Measurements from ENCODE around the gene LIG4. TPM values are rescaled to one million over a fixed set of nuclear protein-coding genes. Genes with fewer than 3 reads are reported as not detected.

LIG4 gene
- total RNA-seq, result 10 to 100 TPM; 10.9 to 16.8 (median 13.2) TPM

DNA sequence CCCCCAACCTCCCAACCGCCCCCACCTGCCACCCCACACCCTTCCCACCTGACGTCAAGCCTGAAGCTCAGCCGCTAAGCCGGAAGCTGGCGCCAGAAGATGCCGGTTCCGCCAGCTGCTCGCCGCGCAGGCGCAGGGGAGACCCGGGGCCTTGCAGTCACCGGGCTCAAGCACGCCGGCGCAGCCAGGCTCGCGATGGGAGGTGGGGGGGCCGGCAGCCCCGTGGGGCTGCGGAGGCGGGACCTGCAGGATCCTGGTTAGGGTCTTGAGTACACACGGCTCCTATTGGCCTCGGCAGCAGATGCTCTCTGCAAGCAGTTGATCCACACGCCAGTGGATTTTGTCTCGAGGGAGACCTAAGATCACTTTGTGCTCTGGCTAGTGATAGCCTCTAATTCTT lies at the start of gene LIG4:
LIG4 (minus strand) TSS at position 101 of the 400 bp plus-strand sequence. CDS start 4,268 bp downstream, outside the sequence.
- DNase-seq (ENCODE audit: extremely low spot score), result peak; percentile 94
- H3K4me3 ChIP-seq, result peak within 1 kb of the TSS; percentile 54 to 63 (median 56)
- H3K27ac ChIP-seq (replicated peaks in 1 of 4), result peak within 1 kb of the TSS; percentile 72 to 76 (median 76)
- H3K4me1 ChIP-seq, result peaks cover 30 to 49% (median 48%) of the 10 kb centered on the region in 4 donors
- 0% methylated on average over 11 of the region's 26 CpGs for WGBS
- H3K9me3 ChIP-seq, result no peaks in the 10 kb centered on the region
- intact Hi-C loops (cut with DNase I), result no loop called here
- H3K27me3 ChIP-seq, result no peaks in the 10 kb centered on the region
- TF ChIP-seq, protein P1, sequence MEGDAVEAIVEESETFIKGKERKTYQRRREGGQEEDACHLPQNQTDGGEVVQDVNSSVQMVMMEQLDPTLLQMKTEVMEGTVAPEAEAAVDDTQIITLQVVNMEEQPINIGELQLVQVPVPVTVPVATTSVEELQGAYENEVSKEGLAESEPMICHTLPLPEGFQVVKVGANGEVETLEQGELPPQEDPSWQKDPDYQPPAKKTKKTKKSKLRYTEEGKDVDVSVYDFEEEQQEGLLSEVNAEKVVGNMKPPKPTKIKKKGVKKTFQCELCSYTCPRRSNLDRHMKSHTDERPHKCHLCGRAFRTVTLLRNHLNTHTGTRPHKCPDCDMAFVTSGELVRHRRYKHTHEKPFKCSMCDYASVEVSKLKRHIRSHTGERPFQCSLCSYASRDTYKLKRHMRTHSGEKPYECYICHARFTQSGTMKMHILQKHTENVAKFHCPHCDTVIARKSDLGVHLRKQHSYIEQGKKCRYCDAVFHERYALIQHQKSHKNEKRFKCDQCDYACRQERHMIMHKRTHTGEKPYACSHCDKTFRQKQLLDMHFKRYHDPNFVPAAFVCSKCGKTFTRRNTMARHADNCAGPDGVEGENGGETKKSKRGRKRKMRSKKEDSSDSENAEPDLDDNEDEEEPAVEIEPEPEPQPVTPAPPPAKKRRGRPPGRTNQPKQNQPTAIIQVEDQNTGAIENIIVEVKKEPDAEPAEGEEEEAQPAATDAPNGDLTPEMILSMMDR (IDR thresholded peaks at IDR 0.05), result no peak
- TF ChIP-seq EP300 (IDR thresholded peaks at IDR 0.05) (no peak), POLR2AphosphoS5 (IDR thresholded peaks at IDR 0.05) (peak; percentile 52 to 92), POLR2A (IDR thresholded peaks at IDR 0.05; ENCODE audit: low read depth) (no peak)
- peaks cover 0 to 7% (median 7%) of the 10 kb centered on the region in 4 donors for H3K36me3 ChIP-seq

DNA sequence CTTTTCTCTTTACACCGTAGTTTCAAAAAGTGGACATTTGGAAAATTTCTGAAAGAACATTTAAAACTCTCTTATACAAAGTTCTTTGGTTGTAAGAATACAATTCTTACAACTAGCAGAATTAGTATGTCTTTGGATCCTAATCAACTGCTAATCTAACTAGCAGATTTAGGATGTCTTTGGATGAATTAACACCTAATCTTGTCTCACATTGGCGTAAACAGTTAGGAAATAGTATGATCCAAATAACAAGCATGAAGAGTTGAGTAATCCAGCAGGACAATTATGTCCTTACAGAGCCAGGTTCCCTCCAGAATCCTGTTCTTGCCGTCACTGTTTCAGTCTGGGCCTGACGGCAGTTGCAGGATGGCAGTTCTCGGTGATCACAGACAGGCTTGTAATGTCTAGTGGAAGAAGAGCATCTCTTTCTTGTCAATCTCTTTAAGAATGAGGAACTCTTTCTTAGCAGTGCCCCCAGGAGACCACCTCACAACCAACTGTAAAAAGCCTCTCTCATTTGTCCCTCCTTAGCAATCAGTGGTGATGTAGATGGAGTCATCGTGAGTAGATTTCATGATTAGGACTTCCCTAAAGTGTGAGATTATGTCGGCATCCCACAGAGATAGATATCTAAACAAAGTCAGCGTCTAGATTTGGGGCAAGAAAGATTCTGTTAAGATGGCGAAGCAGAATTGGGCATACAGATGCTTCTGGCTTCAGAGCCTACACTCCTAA lies 48.5 kb upstream of the LIG4 start:
- Histone ChIP-seq H3K27me3 (no peaks in the 10 kb centered on the region), H3K27ac (replicated peaks in 1 of 4) (no peak overlapping the region), H3K4me1 (peaks cover 0 to under 1% (median 0%) of the 10 kb centered on the region in 4 donors), H3K36me3 (peaks cover 0 to 10% (median 3%) of the 10 kb centered on the region in 4 donors), H3K4me3 (no peak overlapping the region), H3K9me3 (no peaks in the 10 kb centered on the region)
- TF ChIP-seq POLR2A (IDR thresholded peaks at IDR 0.05; ENCODE audit: low read depth), result no peak
- TF ChIP-seq, protein P1 (IDR thresholded peaks at IDR 0.05), result no peak
- TF ChIP-seq EP300 (IDR thresholded peaks at IDR 0.05), result no peak
- no peak for TF ChIP-seq POLR2AphosphoS5 (IDR thresholded peaks at IDR 0.05)
- intact Hi-C loops (cut with DNase I), result no loop called here
- 91% methylated on average over 9 of the region's 9 CpGs for WGBS
- no peak for DNase-seq (ENCODE audit: extremely low spot score)

DNA sequence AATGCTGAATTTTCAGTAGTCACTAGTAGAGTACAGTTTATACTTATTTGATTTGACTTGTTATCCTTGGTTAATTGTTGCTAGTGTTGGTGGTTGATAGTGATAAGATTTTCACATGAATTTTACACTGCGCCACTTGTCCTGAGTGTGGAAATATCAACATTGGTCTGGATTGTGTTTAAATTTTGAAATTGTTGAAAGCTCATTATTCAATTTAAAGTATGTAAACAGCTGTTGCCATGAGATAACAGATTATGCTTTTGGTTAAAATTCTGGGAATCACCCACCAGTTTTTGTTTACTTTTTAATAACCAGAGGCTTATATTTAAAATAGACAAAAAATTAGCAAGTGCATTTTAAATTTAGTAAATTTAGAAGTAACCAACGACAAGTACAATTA lies 41.9 kb upstream of the LIG4 start:
- intact Hi-C loops (cut with DNase I), result no loop called here
- H3K27ac ChIP-seq (replicated peaks in 1 of 4), result no peak overlapping the region
- TF ChIP-seq, protein P1 (IDR thresholded peaks at IDR 0.05), result no peak
- TF ChIP-seq POLR2AphosphoS5 (IDR thresholded peaks at IDR 0.05) (no peak), EP300 (IDR thresholded peaks at IDR 0.05) (no peak), POLR2A (IDR thresholded peaks at IDR 0.05; ENCODE audit: low read depth) (no peak)
- H3K9me3 ChIP-seq, result no peaks in the 10 kb centered on the region
- H3K4me3 ChIP-seq, result no peak overlapping the region
- peaks cover 0 to 4% (median 0%) of the 10 kb centered on the region in 4 donors for H3K36me3 ChIP-seq
- 40% methylated on average over 2 of the region's 2 CpGs for WGBS
- H3K4me1 ChIP-seq, result peaks cover 0 to 8% (median 0%) of the 10 kb centered on the region in 4 donors
- no peak for DNase-seq (ENCODE audit: extremely low spot score)
- no peaks in the 10 kb centered on the region for H3K27me3 ChIP-seq

DNA sequence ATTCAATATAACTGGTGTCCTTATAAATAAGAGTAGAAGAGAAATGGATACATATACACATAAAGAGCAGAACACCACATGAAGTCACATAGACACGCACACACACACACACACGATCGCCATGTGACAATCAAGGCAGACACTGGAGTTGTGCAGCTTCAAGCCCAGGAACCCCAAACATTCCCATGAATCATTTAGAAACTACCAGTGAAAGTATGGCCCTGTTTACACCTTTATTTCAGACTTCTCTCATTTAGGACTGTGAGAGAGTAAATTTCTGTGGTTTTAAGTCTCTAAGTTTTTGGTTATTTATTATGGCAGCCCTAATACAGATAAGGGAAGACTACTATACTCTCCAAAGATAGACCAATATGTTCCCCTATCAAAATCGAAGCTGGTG lies 33.8 kb upstream of the LIG4 start:
- Histone ChIP-seq H3K4me3 (no peak overlapping the region), H3K27ac (replicated peaks in 1 of 4) (no peak overlapping the region), H3K4me1 (no peaks in the 10 kb centered on the region), H3K36me3 (no peaks in the 10 kb centered on the region), H3K9me3 (peaks cover 0 to 10% (median 7%) of the 10 kb centered on the region in 4 donors), H3K27me3 (no peaks in the 10 kb centered on the region)
- DNase-seq (ENCODE audit: extremely low spot score), result no peak
- TF ChIP-seq POLR2A (IDR thresholded peaks at IDR 0.05; ENCODE audit: low read depth) (no peak), EP300 (IDR thresholded peaks at IDR 0.05) (no peak), POLR2AphosphoS5 (IDR thresholded peaks at IDR 0.05) (no peak)
- TF ChIP-seq, protein P1 (IDR thresholded peaks at IDR 0.05), result no peak
- intact Hi-C loops (cut with DNase I), result no loop called here
- 70% methylated on average over 4 of the region's 4 CpGs for WGBS

Measured in esophagus muscularis mucosa (tissue), 4 donors.